HG02970 (cell line): Measurements from ENCODE around the gene CKAP5.
A peak's percentile ranks its signal among the peaks of the same experiment; 100 is the strongest.
"Not testable (repeated sequence)": the region's sequence is repeated elsewhere in the genome, so short reads cannot be mapped to it uniquely, and the experiment has no call there.

Experiments used
- ATAC-seq: cut with Tn5 transposase; IDR thresholded peaks from one replicate; pipeline ENCODE4 v1.9.1; 2021; ENCODE audit warnings: mild to moderate bottlenecking, moderate library complexity, moderate number of reproducible peaks; ENCODE audit not compliant: unreplicated experiment, low FRiP score

The CKAP5 gene

DNA sequence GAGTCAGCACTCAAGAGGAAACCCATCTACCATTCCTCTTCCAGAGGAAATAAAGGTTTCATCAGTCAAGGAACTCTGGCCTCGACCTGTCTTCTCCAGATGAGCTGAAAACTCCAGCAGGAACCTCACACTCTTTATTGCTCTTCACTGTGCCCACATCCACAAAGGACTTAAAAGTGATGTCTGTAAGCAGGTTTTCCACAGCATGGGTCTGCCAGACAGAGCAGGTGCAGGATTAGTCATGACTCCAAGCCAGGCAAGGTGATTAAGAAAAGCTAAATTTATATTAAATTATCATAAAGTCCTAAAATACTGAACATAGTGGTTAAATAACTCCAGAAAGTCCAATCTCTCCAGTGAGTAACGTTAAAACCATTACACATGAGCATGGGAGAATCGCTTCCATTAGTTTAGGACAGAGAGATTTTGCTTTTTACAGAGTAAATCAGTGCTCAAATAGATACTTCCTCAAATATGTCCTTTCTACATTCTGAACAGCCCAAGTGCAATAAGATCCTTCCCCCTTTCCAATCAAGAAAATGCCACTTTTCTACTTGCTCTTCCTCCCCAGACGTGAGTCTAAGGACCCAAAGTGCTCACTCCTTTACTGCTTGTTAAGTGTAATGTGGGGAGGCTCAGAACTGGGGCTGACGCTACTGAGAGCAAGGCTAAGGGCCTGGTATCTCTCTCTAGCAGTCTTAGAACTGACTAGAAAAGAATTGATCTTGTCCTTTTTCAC is 10.7 kb upstream of the CKAP5 start:
- no peak for ATAC-seq

DNA sequence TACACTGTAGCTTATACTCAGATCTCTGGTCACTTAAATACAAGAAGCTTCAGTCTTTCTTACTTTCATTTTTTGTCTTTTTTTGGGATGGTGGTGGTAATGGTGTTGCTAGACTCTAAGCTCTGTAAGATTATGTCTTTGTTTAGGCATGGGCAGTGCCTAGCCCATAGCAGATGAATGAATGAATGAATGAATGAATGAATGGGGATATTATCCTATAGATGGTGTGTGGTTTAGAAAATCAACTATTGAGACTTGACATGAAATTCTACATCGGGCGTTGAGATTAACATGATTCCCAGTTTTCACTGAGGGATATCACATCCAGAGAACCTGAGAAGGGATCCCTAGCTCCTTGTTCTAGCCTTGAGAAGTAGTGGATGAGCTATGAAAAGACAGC is 9.8 kb upstream of the CKAP5 start:
- no peak for ATAC-seq

DNA sequence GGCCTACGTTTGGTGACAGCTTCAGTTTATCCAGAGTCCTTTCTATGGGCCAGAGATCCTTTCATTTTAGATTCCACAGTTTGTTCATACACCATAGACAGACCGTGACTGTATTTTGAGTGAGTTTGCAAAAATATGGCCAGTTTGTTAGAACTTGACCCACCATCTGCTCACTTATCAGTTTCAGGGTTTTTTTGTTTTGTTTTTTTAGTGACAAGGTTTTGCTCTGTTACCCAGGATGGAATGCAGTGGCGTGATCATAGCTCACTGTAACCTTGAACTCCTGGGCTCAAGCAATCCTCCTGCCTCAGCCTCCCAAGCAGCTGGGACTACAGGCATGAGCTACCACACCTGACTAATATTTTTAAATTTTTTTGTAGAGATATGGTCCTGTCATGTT is 9.1 kb upstream of the CKAP5 start:
- no peak for ATAC-seq

DNA sequence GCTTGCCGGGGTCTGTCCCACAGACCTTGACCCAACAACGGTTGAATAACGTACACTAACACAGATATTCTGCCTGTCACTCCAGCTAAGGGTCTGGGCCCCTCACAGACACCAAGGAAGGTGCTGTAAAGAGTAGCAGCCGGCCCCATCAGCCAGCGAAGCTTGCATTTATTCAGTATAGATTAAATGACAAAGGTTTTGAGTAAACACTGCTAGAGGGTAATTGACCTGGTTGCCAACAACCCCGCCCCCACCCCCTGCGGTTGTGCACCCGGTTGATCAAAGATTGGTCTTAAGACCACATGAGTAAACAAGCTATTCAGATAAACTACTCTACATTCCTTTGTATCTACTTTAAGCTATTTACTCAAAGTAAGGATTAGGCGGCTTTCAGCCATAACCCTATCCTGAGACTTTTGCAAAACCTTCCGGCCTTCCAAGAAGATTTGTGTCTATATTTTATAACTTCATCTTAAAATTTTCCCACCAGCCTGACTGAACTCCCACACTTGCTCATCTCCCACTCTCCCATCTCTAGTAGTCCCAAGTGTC is 4.8 kb upstream of the CKAP5 start:
- ATAC-seq, result no peak

DNA sequence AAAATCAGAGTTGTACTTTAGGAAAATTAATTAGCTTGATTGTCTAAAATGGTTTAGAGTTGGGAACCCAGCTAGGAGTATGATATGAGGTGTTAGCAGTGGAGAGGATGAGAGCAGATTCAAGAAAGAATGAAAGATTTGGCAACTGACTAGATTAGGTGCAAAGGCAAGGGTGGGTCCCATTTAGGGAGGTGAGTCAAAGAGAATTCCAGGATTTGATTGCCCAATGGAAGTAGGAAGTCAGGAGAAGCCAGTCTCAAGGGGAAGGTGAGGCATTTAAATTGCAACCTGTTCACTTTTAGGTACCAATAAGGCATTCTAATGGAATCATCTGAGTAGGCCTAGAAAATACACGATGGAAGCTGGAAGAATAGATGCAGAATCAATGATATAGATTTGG is 3.6 kb upstream of the CKAP5 start:
- no peak for ATAC-seq

DNA sequence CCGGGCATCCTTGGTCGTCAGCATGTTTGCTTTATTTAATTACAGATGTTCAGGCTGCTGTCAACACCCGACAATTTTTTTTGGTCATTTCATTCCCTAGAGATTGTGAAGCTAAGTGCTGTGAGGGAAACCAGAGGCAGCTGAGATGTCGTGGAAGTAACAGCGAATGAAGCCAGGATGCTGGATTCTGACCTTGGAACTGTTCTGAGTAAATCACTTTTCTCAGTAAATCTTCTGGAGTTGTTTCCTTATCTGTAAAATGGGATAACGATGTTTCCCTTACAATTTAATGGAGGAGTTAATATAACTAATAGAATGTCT is 390 bp upstream of the CKAP5 start:
- ATAC-seq, result no peak

DNA sequence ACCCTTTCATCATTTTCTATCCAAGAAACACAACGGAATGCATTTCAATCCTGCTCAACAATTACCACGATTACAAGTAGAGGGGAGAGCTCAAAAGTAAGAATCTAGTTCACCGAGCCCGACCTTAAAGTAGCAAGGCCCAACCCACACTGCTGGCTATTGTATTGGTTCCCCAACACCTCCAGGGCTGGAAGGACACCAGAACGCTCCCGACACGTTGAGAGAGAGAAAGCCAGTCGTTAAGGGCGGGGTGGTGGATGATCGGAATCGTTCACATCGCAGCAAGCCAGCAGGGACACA is 690 bp downstream of the CKAP5 start:
- no peak for ATAC-seq

DNA sequence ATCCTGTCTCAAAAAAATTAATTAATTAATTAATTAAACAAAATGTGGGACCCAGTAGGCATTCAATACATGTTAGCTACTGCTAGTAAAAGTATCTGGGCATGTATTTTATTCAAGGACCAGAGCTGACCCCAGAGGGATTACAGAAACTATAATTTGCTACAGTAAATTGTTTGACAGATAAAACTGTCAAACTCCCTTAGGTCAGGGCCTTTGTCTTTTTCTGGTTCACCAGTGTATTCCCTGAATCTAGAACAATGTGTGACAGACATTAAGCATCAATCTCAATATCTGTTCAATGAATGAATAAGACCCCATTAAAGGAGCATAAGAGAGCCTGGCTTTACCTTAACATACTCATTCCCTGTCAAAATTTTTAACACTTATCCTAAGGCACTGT is 6.0 kb downstream of the CKAP5 start:
- ATAC-seq, result no peak

DNA sequence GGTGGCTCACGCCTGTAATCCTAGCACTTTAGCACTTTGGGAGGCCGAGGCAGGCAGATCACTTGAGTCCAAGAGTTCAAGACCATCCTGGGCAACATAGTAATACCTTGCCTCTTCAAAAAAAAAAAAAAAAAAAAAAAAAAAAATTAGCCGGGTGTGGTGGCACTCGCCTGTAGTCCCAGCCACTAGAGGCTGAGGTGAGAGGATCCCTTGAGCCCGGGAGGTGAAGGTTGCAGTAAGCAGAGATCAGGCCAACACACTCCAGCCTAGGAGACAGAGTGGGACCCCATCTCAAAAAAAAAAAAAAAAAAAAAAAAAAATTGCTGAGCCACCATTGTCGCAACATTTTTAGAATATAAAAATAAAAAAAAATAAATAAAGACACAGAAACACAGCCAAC is 7.6 kb downstream of the CKAP5 start:
- ATAC-seq, result no peak

DNA sequence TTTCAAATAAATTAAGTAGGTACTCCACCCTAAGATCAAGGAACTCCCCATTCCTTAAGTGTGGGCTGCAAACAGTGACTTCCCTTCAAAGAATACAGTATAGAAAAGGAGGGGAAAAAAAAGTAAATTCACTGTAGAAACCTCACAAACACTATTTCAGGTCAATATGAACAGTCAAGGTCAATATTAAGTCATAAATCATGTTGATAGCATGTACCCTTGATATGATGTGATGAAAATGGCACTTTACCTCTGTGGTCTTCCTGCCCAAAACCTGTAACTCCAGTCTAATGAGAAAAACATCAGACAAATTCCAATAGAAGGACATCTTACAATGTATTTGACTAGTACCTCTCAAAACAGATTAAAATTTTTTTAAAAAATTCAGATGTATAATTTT is 8.2 kb downstream of the CKAP5 start:
- no peak for ATAC-seq

DNA sequence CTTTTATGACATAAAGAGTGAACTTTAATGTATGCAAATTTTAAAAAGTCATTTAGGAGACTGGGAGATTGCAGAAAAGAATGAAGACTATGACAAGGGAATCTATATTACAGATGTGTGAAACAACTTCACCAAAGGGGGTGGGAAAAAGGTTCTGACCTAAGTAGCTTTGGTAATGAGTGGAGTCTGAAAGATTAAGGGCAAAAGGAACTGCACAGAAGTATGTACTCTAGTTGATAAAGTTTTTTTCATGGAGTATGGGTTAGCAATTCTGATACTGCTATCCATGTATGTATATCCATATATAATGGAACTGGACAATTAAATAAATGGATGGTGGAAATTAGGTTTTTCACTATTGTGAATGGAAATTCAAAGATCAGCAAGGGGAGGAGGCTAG is 9.2 kb downstream of the CKAP5 start:
- ATAC-seq, result no peak

DNA sequence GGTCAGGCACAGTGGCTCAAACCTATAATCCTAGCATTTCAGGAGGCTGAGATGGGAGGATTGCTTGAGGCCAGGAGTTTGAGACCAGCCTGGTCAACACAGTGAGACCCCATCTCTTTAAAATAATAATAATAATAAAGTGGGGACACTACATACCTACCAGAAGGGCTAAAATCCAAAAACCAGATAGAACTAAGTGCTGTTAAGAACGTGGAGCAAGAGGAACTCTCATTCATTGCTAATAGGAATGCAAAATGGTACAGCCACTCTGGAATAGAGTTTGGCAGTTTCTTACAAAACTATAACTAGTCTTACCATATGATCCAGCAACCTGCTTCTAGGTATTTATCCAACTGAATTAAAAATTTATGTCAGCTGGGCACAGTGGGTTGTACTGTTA is 9.6 kb downstream of the CKAP5 start:
- ATAC-seq, result no peak

DNA sequence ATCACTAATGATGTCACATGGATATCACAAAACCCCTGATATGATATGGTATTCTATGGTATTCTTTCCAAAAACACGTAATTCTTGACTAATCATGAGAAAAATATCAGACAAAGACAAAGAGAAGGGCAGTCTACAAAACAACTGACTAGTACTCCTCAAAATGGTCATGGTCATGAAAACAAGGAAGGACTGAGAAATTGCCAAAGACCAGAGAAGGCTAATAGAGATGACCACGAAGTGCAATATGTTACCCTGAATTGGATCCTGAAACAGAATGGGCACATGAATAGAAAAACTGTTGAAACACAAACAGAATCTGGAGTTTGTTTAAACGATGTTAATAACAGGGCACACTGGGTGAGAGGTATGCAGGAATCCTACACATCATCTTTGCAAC is 10.2 kb downstream of the CKAP5 start:
- no peak for ATAC-seq

DNA sequence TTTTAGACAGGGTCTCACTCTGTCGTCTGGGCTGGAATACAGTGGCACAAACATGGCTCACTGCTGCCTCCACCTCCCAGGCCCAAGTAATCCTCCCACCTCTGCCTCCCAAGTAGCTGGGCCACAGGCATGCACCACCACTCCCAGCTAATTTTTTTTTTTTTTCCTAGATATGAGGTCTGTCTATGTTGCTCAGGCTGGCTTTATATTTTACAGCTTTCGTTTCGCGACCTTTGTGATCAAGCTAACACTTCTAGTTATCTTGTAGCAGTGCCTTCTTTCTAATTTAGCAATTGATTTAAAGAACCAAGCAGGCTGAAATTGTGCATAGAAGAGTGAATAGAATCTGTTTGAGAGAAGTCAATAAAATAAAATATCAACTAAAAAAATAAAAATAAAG is 11.3 kb downstream of the CKAP5 start:
- no peak for ATAC-seq

DNA sequence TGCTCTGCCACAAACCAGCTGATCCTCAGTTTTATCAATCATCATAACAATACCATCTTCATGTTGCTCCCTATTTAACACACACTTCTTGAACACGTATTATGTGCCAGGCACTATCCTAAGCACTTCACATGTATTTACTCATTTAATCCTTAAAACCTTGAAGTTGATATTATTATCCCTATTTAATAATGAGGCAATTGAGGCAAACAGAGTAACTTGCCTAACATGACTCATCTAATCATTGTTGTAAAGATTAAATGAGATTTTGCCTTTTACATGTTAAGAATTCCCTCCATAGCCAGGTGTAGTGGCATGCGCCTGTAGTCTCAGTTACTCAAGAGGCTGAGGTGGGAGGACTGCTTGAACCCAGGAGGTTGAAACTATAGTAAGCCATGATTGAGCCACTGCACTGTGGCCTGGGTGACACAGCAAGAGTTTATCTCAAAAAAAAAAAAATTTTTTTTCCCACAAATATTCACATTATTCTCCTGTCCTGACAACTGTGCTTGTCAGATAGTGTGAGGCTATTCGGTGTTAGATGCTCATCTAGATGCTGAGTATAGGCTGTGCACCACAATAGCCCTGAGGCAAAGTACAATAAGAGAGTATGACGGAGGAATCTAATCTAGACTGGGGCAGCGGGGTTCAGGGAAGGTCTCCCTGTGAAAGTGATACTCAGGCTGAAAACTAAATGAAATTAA is 13.4 kb downstream of the CKAP5 start:
- ATAC-seq, result no peak

DNA sequence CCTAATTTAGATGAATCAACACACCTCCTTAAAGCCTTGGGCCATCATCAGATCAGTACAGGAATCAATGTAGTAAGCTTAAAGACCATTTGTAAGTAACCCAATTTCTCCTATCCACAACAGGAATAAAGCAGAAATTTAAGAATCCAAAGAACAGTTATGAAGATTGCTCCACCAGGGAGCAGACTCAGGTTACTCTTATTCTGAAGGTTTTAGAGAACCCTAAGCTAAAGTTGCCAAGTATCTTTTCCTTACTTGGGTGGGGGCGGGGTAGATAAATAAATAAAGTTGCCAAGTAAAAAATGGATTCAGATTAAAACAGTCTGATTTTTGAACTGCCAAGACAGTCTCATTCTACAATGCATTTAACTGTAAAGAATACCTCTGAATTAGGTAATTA is 18.1 kb downstream of the CKAP5 start:
- ATAC-seq, result no peak

DNA sequence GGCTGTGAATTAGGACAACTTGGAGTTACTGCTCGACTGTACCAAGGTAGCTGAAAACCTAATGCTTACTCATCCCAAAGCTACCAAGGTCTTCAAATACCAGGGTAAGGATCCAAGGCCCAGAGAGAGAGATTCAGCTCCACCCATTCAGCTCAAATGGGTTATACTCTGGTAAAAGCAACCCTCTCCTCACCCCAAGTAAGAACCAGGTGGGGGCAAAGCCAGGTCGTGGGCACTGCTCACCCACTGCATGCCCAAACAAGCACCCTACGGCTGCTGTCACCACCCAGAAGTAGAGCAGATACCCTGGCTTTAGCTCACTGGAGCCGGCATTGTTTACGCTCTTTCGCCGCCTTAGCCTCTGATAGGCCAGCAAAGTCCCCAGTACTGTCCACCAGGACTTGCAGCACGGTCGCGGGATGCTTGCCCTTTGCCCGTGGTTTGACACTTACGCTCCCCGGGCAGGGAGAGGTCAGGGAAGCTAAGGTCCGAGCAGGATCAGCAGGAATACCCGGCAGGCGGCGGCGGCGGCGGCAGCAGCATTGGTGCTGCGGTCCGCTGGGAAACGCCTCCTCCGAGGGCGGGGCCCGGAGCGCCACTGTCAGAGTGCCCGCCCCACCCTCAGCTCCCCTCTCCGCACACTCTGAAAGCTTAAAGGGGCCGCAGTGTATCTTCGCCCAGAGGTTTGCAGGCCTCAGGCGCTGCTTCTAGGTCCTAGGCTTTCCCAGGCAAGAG is 19.6 kb downstream of the CKAP5 start:
- ATAC-seq, result peak; percentile 82

DNA sequence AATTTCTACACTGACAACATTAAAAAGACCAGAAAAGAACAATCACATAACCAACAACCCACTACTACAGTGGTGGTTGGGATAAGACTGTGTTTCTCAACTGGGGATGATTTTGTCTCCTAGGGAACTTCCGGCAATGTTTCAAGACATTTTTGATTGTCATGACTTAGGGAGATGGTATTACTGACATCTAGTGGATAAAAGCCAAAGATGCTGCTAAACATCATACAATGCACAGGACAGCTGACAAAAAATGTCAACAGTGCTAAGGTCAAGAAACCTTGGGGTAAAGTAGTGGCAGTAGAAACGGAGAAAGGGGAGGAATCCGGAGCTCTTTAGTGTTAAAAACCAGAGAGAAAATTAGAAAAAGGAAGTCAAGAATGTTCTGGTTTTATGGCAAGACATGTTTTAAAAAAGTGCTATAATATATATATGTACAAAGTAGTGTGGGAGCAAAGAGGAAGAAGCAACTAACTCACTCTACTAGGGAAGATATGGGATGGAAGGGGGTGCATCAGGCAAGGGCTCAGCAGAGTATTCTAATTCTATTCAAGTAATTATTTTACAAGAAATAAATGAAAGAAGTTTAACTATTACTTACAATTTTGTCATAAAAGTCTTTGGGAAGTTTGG is 37.2 kb downstream of the CKAP5 start:
- ATAC-seq, result no peak

DNA sequence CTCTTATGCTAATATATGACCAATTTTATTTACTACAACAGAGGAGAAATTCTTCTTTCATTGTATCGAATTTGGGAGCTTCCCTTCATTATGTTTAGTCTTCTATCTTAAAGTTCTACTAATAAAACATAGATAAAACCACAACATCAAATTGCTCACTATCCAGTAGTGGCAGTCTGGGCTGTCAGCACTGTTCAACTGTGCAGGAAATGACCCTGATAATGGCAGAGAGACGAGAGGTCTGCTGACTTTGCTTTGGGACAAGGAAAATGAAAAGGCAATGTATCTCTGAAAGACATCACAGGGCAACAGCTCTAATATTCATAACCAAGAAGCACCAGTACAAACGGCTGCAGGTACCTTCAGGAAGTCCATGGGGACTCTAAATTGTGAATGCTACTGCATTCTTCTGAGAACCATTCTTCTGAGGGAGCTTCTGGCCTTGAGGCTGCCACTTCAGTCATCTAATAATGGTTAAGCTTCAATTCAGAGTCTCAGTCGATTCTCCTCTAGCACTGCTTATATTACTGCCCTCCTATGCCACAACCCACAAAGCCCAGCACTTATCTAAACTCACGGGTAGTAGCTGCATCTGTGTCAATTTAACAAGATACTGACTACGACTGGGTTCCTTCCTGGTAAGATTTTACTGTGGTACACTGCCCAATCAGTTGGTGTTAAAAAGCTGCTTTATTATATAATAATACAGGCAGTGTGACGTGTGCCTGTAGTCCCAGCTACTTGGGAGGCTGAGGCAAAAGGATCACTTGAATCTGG is 44.2 kb downstream of the CKAP5 start:
- no peak for ATAC-seq

DNA sequence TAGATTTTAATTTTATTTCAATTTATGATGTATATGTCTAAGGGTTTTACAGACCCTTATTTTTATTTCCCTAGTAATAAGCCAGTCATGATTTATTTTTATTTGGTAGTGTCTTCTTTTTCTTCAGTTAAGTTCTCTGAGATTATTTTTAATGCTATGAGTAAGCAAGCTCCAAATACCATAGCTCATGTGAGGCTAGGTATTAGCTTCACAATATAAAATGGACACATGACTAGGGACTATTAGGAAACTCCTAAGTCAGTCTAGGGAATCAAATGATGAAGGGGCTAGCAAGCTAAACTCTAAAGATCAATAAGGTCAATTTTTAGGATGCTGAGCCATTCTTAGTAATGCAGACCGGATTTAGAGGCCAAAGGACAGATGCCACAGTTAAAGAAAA is 45.9 kb downstream of the CKAP5 start:
- no peak for ATAC-seq

DNA sequence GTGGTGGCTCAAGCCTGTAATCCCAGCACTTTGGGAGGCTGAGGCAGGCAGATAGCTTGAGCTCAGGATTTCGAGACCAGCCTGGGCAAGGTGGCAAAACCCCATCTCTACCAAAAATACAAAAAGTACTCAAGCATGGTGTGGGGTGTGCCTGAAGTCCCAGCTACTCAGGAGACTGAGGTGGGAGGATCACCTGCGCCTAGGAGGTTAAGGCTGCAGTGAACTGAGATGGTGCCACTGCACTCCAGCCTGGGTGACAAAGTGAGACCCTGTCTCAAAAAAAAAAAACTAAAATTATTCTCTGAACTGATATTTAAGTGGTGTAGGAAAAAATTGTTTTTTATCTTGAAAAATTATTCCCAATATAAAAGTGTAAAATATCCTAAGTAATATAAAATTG is 46.4 kb downstream of the CKAP5 start:
- ATAC-seq, result not testable (repeated sequence)
